KMS-11 (cell line): ENCODE data around the gene HRH3.

ENCODE experiments used
- H2AFZ ChIP-seq: fragments of 200-600 bp; sonication (generic); 2 replicates; pipeline ENCODE4 v1.6.1; 2016; ENCODE audit warnings: antibody characterized with exemption, mixed run types, low read depth
- H3K27ac ChIP-seq: fragments of 200-600 bp; sonication (generic); 2 replicates; pipeline ENCODE4 v1.6.1; 2016; ENCODE audit warnings: mild to moderate bottlenecking, mixed run types
- H3K27me3 ChIP-seq: fragments of 200-600 bp; sonication (generic); 2 replicates; pipeline ENCODE4 v1.6.1; 2017; ENCODE audit warnings: mild to moderate bottlenecking, low read depth, mixed run types, moderate library complexity; ENCODE audit not compliant: insufficient read depth
- H3K36me3 ChIP-seq: fragments of 200-600 bp; sonication (generic); 2 replicates; pipeline ENCODE4 v1.6.1; 2017; ENCODE audit warnings: mild to moderate bottlenecking, mixed run types; ENCODE audit not compliant: insufficient read depth
- H3K4me1 ChIP-seq: fragments of 200-600 bp; sonication (generic); 2 replicates; pipeline ENCODE4 v1.6.1; 2016; ENCODE audit warnings: mild to moderate bottlenecking, low read depth, mixed run types; ENCODE audit not compliant: poor library complexity, severe bottlenecking
- H3K4me2 ChIP-seq: fragments of 200-600 bp; sonication (generic); 2 replicates; pipeline ENCODE4 v1.7.0; 2016; ENCODE audit warnings: mild to moderate bottlenecking, mixed run types
- H3K4me3 ChIP-seq: fragments of 200-600 bp; sonication (generic); IDR thresholded peaks from 2 replicates; pipeline ENCODE4 v1.6.1; 2017; ENCODE audit warnings: low read depth, low read length, mixed read lengths; ENCODE audit not compliant: insufficient read depth
- H3K79me2 ChIP-seq: fragments of 200-600 bp; sonication (generic); 2 replicates; pipeline ENCODE4 v1.6.1; 2016; ENCODE audit warnings: low read depth, mixed run types; ENCODE audit not compliant: insufficient read depth
- H3K9ac ChIP-seq: fragments of 200-600 bp; sonication (generic); 2 replicates; pipeline ENCODE4 v1.6.1; 2016; ENCODE audit warnings: mild to moderate bottlenecking, mixed run types
- H4K20me1 ChIP-seq: fragments of 200-600 bp; sonication (generic); 2 replicates; pipeline ENCODE4 v1.6.1; 2016; ENCODE audit warnings: mild to moderate bottlenecking, mixed run types; ENCODE audit not compliant: insufficient read depth
- TF ChIP-seq, protein P1 (sequence below): fragments of 200-600 bp; sonication (generic); conservative IDR thresholded peaks from 2 replicates; pipeline ENCODE4 v1.6.1; 2017; ENCODE audit warnings: low read depth, mild to moderate bottlenecking, antibody characterized with exemption, low read length, moderate library complexity, mixed read lengths

The HRH3 gene

DNA sequence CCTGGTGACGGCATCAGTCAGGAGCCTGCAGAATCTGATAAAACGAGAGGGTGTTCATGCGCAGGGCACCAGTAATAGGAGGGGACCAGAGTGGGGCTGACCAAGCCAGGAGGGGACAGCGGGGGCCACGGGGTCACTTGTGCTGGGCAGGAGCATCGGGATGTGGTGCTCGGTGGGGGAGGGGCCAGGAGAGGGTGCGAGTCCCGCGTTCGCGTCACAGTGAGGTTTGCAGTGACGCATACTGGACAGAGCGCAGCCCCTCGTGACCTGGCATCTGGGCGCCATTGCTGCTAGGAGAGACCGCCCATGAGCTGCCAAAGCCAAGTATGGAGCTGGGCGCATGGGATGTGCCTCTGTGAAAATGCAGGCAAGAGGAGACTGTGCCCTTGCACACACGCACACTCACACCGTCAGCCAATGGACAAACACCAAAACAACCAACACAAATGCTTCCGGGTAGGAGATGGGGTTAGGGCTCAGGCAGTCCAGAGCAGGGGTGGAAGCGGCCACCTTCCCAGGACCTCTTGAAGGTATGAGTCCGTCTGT lies 51.1 kb downstream of the HRH3 start:
- no peaks in the 10 kb centered on the region for H4K20me1 ChIP-seq
- no peaks in the 10 kb centered on the region for H3K4me1 ChIP-seq
- H3K4me3 ChIP-seq: no peak overlapping the region
- no peak overlapping the region for H2AFZ ChIP-seq
- no peaks in the 10 kb centered on the region for H3K27me3 ChIP-seq
- H3K4me2 ChIP-seq: no peak overlapping the region
- no peaks in the 10 kb centered on the region for H3K36me3 ChIP-seq
- H3K79me2 ChIP-seq: no peaks in the 10 kb centered on the region
- H3K27ac ChIP-seq: no peak overlapping the region
- TF ChIP-seq, protein P1, sequence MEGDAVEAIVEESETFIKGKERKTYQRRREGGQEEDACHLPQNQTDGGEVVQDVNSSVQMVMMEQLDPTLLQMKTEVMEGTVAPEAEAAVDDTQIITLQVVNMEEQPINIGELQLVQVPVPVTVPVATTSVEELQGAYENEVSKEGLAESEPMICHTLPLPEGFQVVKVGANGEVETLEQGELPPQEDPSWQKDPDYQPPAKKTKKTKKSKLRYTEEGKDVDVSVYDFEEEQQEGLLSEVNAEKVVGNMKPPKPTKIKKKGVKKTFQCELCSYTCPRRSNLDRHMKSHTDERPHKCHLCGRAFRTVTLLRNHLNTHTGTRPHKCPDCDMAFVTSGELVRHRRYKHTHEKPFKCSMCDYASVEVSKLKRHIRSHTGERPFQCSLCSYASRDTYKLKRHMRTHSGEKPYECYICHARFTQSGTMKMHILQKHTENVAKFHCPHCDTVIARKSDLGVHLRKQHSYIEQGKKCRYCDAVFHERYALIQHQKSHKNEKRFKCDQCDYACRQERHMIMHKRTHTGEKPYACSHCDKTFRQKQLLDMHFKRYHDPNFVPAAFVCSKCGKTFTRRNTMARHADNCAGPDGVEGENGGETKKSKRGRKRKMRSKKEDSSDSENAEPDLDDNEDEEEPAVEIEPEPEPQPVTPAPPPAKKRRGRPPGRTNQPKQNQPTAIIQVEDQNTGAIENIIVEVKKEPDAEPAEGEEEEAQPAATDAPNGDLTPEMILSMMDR: no peak
- H3K9ac ChIP-seq: no peak overlapping the region

DNA sequence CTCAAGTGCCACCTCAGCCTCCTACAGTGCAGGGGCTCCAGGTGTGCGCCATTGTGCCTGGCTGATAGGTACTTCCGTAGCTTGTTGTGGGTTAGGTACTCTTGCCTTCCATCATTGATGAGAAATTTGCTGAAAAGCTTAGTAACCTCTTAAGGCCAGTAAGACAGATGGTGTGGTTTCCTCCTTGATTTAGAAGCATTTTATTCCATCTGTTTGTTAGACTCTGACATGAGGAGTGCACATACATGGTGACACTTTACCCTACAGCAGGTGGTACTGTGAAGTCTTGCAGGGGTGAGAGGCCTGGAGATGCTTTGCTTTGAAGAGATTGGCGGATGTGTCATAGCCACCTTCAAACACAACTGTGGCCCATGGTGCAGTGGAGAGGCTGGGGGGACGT lies 52.0 kb downstream of the HRH3 start:
- H3K27ac ChIP-seq: no peak overlapping the region
- no peaks in the 10 kb centered on the region for H3K27me3 ChIP-seq
- no peaks in the 10 kb centered on the region for H3K79me2 ChIP-seq
- TF ChIP-seq, protein P1: no peak
- no peak overlapping the region for H3K4me2 ChIP-seq
- H3K4me1 ChIP-seq: no peaks in the 10 kb centered on the region
- H3K9ac ChIP-seq: no peak overlapping the region
- no peaks in the 10 kb centered on the region for H3K36me3 ChIP-seq
- no peaks in the 10 kb centered on the region for H4K20me1 ChIP-seq
- H2AFZ ChIP-seq: no peak overlapping the region
- H3K4me3 ChIP-seq: no peak overlapping the region

DNA sequence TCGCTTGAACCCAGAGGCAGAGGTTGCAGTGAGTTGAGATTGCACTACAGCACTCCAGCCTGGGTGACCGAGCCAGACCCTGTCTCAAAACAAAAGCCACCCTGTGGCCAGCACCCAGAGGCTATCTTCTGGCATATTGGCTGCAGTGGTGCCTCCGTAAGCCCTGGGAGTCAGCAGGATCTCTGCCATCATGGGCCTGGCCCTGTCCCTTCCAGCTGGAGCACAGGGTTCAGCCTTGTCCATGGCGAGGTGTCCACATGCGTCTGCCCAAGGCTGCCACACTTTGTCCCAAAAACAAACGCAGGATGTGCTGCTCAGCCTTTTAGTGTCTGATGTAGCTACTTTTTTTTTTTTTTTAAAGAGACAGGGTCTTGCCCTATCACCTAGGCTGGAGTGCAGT lies 52.6 kb downstream of the HRH3 start:
- Histone ChIP-seq H3K9ac (no peak overlapping the region), H2AFZ (no peak overlapping the region), H3K4me3 (no peak overlapping the region), H3K4me1 (no peaks in the 10 kb centered on the region), H3K36me3 (no peaks in the 10 kb centered on the region), H3K79me2 (no peaks in the 10 kb centered on the region), H3K27ac (no peak overlapping the region), H3K4me2 (no peak overlapping the region), H3K27me3 (no peaks in the 10 kb centered on the region), H4K20me1 (no peaks in the 10 kb centered on the region)
- TF ChIP-seq, protein P1: no peak

DNA sequence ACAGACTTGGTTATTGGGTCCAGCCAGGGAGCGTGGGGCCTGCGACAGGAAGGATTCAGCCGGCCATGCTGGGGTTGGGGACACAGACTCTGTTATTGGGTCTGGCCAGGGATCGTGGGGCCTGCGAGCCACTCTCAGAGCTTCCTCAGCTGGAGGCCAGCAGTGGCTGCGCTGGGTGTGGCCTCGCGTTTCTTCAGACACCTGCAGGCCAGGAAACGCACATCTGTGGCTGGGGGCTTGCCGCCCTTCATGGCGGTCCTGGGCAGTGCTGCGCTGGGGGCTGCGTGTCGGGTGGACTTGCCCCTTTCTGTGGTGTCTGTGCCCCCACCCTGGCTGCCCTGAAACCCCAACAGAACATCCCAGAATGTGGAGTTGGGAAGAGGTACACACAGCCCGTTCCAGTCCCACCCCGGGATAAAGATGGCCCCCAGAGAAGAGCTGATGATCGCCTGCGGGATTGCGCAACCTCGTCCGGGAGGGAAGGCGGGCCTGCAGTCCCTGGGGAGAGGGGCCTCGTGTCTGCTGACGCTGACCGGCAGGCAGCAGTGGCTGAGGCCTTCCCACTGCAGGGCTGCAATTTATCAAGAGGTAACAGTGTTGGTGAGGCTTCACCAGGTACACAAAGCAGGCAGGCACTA lies 54.2 kb downstream of the HRH3 start:
- Histone ChIP-seq H3K9ac (no peak overlapping the region), H3K79me2 (no peaks in the 10 kb centered on the region), H3K36me3 (no peaks in the 10 kb centered on the region), H4K20me1 (no peaks in the 10 kb centered on the region), H3K4me3 (no peak overlapping the region), H3K27ac (no peak overlapping the region), H2AFZ (no peak overlapping the region), H3K27me3 (no peaks in the 10 kb centered on the region), H3K4me1 (no peaks in the 10 kb centered on the region), H3K4me2 (no peak overlapping the region)
- TF ChIP-seq, protein P1: no peak
